GM18499 (cell line): ENCODE data around the gene DUSP12.
"Not testable (repeated sequence)": the region's sequence is repeated elsewhere in the genome, so short reads cannot be mapped to it uniquely, and the experiment has no call there.

Experiments used
- ATAC-seq: cut with Tn5 transposase; IDR thresholded peaks from one replicate; pipeline ENCODE4 v1.9.1; 2021; ENCODE audit warnings: moderate number of reproducible peaks; ENCODE audit not compliant: insufficient read depth, unreplicated experiment

The DUSP12 gene, protein sequence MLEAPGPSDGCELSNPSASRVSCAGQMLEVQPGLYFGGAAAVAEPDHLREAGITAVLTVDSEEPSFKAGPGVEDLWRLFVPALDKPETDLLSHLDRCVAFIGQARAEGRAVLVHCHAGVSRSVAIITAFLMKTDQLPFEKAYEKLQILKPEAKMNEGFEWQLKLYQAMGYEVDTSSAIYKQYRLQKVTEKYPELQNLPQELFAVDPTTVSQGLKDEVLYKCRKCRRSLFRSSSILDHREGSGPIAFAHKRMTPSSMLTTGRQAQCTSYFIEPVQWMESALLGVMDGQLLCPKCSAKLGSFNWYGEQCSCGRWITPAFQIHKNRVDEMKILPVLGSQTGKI

DNA sequence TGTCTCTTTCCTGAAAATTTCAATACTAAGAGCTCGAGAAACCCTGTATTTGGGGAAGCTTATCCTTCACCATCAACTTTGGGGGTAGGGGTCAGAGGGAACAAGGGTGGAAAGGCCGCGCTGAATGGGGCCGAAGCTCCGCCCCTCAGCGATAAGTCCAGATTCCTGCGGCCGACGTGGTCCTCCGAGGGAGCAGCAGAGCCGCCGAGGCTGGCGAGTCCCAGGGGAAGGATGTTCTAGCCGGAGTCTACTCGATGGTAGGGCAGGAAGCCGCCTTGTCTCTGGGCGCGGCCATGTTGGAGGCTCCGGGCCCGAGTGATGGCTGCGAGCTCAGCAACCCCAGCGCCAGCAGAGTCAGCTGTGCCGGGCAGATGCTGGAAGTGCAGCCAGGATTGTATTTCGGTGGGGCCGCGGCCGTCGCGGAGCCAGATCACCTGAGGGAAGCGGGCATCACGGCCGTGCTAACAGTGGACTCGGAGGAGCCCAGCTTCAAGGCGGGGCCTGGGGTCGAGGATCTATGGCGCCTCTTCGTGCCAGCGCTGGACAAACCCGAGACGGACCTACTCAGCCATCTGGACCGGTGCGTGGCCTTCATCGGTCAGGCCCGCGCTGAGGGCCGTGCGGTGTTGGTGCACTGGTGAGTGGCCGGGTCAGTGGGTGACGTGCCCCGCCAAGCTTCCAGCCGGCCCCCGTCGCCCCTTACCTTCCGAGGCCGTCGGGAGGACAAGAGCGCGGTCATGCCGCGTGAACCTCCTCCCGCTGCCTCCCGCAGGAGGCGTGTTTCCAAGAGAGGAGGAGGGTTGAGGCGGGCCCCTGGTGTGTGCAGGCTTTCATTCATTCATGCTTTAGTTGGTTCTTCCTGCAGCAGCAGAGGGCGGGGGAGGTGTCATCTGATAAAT is at the start of gene DUSP12:
DUSP12 (plus strand) TSS at position 278 of the 899 bp plus-strand sequence; CDS start at position 294, 16 bp downstream.
- peak; percentile 88 for ATAC-seq

DNA sequence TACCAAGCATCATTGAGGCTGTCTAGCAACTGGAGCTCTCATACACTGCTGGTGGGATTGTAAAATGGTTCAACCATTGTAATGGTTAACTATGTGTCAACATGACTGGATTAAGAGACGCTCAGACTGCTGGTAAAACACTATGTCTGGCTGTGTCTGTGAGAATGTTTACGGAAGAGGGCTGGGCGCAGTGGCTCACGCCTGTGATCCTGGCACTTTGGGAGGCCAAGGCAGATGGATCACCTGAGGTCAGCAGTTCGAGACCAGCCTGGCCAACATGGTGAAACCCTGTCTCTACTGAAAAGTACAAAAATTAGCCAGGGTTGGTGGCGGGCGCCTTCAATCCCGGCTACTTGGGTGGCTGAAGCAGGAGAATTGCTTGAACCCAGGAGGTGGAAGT is 47.3 kb upstream of the DUSP12 start:
- no peak for ATAC-seq

DNA sequence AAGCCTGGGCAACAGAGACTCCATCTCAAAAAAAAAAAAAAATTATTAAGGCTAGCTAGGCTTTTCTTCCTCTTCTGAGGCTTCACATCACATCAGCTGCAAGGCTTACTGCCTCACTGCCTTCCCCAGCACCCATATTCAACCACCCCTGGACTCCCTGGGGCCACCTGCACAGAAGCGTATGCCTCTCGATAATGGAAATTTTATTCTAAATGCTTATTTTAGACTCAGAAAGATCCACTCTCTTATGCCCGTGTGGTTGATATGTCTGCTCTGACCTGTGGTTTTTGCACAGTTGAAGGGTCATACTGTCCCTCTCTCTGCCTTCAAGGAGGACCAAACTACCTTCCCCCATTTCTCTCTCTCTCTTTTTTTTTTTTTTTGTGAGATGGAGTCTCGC is 44.0 kb upstream of the DUSP12 start:
- ATAC-seq: no peak

DNA sequence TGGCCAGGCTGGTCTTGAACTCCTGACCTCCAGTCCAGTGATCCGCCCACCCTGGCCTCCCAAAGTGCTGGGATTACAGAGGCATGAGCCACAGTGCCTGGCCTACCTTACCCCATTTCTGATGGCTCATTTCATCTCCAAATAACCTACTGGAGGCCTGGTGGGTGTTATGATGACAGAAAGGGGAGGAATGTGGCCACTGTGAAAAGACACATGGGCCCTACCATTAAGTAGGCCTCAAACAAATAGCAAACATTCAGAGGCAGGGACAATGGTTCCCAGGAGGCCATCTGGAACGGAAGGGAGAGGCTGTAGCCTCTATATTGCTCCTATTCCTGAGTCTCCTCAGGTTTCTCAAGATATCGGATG is 43.5 kb upstream of the DUSP12 start:
- no peak for ATAC-seq

DNA sequence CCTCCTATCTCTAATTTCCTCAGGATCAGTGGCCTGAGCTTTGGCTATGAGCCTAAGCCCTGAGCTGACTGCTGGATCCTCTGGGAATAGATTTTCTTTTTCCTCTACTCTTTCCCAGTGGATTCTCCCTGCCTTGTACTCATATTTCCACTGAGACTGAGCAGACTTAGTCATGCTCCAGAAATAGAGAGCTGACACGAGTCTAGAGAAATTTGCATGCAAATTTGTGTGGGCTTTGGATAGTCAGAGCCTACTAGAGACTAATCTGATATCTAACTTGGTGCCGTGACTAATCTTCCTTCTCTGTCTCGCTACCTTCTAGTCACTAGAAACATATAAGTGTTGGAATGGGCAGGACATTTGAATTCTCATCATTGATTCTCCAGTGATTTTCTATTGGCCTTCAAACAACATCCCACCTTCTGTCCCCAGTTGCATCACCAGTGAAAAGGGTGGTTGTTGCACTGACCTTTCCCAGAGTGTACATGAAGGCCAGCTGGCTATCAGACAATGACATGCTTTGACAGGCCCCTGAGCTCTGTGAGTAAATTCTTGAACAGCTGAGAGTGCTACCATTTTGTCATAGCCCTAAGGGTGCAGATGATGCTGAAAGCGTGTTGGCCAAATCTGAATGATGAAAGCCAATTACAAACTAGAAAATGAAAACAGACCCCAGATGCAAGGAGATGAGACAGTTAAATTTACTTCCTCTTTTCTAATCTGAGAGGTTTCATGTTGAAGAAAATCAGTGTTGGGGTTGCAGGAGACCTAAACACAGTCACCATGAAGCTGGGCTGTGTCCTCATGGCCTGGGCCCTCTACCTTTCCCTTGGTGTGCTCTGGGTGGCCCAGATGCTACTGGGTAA is 42.9 kb upstream of the DUSP12 start, which contains the start of gene FCRLA:
FCRLA (plus strand) TSS at position 748 of the 866 bp plus-strand sequence; CDS start at position 784, 36 bp downstream.
- ATAC-seq: peak; percentile 42

DNA sequence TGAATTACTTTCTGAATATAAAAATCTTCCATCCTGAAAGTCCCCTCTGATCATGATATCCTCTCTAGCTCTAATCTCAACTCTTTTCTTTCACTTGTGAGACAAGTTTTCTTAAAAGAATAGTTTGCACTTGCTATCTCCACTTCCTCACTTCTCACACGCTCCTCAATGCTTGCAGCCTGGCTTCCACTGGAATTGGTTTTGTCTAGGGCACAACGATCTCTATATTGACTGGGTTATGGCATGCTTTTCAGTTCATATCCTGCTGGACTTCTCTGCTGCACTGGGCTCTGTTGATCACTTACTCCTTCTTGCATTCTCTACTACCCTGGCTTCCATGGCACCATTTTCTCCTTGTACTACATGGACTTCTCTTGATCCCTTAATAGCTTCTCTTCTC is 42.1 kb upstream of the DUSP12 start:
- no peak for ATAC-seq

DNA sequence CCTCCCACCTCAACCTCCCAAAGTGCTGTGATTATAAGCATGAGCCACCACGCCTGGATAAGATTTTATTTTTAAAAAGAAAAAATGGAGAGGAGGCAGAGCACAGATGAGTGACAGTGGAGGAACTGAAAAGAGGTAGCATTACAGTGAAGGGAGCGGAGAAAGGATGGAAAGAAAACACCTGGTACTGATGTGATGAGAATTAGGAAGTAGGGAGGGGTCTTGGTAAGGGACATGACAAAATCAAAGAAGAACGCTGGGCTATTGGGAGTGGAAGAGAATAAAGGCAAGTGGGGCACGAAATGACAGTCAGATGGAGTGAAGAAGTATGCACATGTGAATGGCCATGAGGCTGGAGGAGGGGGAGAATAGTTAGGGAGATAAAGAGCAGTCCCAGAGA is 40.2 kb upstream of the DUSP12 start:
- ATAC-seq: no peak

DNA sequence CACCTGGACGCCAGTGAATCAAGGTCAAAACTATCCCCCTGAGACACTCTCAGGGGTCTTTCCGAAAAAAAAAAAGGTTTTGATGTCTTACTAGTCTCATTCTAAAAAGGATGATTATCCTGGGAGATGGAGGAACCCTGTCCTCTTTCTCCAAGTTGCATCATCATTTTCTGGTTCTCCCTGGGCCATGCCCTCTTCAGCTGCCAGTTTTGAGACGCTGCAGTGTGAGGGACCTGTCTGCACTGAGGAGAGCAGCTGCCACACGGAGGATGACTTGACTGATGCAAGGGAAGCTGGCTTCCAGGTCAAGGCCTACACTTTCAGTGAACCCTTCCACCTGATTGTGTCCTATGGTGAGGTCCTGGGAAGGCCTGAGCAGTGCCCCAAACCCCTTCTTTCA is 39.0 kb upstream of the DUSP12 start:
- no peak for ATAC-seq

DNA sequence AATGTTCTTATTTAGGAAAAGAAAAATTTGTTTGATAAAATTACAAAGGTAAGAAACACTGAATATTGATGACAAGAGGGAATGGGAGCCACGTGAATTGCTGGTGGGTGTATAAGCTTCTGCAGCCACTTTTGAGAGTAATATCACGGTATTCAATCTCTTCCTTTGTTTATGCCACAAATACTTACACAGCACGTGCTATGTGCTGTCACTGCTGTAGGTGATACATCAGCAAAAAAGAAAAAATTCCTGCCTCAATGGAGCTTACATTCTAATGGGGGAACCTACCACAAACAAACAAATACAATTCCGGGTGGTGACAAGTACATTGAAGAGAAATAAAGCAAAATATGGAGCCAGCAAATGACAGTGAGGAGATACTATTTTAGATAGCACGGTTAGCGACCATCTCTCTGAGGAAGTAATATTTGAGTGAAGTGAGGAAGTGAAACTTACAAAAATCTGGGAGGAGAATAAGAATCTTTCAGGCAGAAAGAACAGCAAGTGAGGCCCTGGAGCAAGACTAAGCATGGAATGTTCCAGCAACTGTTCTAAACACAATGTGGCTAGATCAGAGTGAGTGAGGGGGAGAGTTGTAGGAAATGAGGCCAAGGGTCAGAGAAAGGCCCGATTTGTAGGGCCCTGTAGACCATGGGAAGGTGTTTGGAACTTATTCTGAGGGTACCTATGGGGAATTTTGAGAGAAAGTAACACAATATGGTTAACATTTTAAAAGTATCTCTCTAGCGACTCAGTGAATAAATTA is 30.8 kb upstream of the DUSP12 start:
- no peak for ATAC-seq

DNA sequence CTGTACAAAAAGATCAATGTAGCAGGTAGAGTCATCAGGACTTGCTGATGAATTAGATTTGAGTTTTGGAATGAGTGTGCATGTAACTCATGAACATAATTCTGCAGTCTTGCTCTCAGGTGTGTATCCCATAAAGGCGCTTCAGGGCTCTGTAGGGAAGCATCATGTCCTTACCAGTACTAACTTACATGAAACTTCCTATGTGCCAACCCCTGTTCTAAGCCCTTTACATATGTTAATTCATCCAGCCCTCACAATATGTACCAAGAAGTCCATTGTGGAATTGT is 30.3 kb upstream of the DUSP12 start:
- no peak for ATAC-seq

DNA sequence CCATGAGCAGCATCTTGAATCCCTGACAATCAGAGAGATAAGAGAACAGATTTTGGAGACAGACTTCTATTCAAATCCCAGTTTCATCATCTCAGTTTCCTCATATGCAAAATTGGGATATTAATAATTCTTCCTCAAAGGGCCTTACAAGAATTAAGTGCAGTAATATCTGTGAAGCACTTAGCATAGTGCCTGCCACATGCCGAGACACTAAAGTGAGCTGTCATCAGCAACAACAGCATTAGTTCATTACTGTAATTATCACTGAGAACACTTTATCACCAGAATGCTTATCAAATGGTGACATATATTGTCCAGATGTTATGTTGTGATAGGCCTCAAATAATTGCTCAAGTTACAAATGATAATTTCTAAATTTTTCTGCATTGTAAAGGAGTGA is 29.2 kb upstream of the DUSP12 start:
- no peak for ATAC-seq

DNA sequence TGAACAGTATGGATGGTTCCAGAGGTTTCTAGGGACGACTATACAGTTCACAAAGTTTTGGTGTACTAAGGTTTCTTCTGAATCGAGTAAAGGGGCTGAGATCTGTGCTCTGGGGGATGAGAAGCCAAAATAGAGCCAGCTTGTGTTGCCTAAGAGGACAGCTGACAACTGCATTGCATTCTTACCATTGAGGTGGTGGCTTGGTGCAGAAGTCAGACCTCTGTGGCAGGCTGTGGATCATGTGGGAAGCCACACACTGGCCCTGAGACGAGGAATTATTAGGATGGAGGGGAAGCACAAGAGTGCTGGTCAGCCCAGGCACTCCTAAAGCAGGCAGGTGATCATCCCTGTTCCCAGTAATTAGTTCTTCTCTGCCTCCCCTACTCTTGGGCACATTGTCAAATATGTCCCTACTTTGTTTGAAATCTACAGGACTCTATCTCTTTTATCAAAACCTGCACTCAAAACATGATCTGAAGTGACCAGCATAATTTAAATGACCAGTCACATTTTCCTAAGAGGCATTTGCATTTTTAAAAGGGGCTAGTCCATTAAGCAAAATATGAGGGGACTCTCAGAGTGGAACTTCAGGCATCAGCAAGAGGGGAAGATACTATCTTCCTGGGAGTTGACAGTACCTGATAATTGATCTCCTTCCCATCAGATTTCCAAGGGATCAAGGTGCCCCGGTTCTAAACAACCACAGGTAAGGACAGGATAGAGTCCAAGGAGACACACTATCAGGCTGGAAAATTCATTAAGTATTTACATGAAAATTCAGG is 28.4 kb upstream of the DUSP12 start, which contains the start of gene FCRLB:
FCRLB (plus strand) TSS at position 589 of the 782 bp plus-strand sequence. CDS start 1,129 bp downstream, outside the sequence.
- no peak for ATAC-seq

DNA sequence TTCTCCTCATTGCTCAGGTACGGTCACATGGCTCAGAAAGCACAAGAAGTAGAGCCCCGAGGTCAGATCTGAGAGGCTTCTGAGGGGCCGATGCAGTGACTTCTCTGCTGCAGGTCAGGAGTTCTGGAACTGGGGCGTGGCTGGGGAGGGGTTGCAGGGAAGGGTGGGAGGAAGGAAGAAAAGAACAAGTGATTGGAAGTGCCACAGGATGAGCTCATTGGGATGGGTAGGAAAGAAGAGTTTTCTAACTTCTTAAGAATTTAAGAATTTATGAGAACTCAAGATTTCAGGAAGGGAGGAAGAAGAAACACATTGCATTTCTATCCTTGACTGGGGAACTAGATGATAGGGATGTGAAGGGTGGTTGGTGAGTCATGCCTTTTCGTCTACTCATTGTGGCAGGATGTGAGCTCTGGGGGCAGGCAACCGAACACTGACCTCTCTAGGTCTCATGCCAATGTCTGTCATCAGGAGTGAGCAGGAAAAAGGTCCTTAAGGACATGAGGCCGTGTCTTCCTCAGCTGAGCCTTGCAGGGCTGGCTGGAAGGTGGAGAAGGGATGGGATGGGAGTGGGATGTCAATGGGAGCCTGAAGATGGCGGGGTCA is 27.7 kb upstream of the DUSP12 start:
- ATAC-seq: no peak

DNA sequence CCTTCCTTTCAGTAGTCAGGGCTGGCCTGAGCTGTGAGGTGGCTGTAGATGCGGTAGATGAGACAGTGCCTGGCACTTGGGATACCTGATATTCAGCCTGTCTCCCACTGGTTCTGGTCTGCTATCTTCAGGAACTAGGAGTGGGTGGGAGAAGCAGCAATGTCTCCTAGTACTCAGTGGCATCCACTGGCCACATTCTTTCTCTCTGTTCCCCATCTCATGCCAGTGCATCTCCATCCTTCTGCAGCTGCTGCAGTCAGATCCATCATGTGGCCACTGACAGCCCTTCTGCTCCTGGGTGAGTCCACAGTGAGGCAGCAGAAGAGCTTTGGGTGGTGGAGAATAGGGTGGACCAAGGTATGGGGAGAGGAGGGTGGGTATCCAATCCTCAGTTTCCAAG is 27.2 kb upstream of the DUSP12 start:
- ATAC-seq: no peak

DNA sequence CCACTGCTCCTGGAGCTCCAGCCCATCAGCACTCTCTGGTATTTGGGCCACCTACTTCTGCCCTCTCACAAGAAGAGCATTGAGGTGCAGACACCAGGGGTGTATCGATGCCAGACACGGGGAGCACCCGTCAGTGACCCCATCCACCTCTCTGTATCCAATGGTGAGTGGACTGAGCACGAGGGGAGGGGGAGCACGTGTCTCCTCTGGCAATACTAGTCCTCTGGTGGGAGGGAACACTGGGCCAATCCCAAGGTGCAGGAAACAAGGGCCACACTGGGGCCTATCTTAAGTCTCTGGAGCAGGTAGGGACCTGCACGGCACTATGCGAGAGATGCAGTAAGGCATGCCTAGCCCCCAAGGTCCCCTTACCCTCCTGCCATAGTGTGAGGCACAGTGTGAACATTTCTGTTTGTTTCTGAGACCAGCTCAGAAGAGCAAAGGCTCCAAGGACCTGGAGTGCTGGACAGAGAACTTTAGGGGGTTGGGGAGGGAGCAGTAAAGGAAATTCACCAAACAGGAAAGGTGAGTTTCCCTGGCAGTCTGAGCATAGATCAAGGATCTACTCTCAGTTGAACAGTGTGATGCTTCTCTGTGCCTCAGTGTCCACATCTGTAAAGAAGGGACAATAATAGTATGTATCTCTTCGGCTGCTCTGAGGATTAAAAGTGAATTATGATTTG is 26.0 kb upstream of the DUSP12 start:
- ATAC-seq: no peak

DNA sequence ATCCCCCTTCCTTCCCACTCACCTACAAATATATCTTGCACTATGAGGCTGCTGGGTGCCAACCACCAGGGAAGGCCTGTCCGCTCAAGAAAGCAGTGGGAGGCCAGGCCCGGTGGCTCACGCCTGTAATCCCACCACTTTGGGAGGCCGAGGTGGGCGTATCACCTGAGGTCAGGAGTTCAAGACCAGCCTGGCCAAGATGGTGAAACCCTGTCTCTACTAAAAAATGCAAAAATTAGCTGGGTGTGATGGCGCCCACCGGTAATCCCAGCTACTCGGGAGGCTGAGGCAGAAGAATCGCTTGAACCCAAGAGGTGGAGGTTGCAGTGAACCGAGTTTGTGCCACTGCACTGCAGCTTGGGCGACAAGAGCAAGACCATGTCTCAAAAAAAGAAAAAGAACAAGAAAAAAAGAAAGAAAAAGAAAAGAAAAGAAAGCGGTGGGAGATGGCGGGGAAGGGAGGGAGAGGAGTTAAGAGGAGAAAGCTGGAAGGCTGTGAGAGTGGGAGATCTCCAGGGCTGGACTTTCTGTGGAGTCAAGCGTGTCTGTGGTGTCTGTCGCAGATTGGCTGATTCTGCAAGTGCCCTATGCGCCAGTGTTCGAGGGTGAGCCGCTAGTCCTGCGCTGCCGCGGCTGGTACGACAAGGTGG is 24.2 kb upstream of the DUSP12 start:
- not testable (repeated sequence) for ATAC-seq

DNA sequence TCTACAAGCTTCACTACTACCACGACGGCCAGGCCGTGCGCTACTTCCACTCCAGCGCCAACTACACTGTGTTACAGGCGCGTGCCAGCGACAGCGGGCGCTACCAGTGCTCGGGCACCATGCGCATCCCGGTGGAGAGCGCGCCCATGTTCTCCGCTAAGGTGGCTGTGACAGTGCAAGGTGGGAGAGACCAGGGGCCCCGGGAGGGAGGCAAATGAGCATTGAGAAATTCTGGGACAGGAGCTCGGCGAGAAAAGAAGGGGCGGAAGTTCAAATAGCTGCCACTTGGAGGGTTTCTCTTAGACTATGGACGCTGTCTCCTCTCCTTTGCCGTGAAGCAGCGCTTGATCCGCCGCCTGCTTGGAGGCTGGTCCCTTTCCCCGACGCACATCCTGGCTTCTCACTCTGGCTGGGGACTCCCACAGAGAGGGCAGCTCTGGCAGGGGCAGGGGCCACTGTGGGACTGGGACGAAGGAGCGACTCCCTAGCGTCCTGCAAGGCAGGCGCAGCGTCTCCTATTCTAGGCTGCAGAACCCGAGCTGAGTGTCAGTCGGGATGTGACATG is 23.6 kb upstream of the DUSP12 start:
- no peak for ATAC-seq
